ENCODE results near the gene AURKAIP1.

GRCh38 chr1:1407636-1408318 lies 32.8 kb upstream of the AURKAIP1 start:
- TF ChIP-seq GATA3 (IDR thresholded peaks at IDR 0.05; ENCODE audit: low read depth, low read length) (no peak), GATA2 (IDR thresholded peaks at IDR 0.05; ENCODE audit: low read depth, low read length) (no peak)

All from SH-SY5Y (cell line).